Neural crest cell (in vitro differentiated cells): ENCODE results near the gene ZBTB9. TPM values are rescaled to one million over a fixed set of nuclear protein-coding genes. Genes with fewer than 3 reads are reported as not detected.

Experiments
- DNase-seq: peaks from one replicate; pipeline ENCODE4 v3.0.0; 2021; ENCODE audit warnings: low read depth, mixed read lengths, low spot score
- H3K27ac Mint-ChIP-seq: one replicate; pipeline ENCODE4 v1.8.0; 2021; ENCODE audit warnings: mild to moderate bottlenecking, mixed read lengths; ENCODE audit not compliant: unreplicated experiment
- H3K27me3 Mint-ChIP-seq: 2 replicates; pipeline ENCODE4 v1.8.0; 2021; ENCODE audit warnings: low read depth, mild to moderate bottlenecking, mixed read lengths
- H3K36me3 Mint-ChIP-seq: 2 replicates; pipeline ENCODE4 v1.8.0; 2021; ENCODE audit warnings: low read depth, mild to moderate bottlenecking, mixed read lengths
- H3K4me1 Mint-ChIP-seq: 2 replicates; pipeline ENCODE4 v1.8.0; 2021; ENCODE audit warnings: mixed read lengths
- H3K4me3 Mint-ChIP-seq: one replicate; pipeline ENCODE4 v1.8.0; 2021; ENCODE audit warnings: mild to moderate bottlenecking, mixed read lengths
- H3K9me3 Mint-ChIP-seq: 2 replicates; pipeline ENCODE4 v1.8.0; 2021; ENCODE audit warnings: mixed read lengths
- total RNA-seq: library from RNA; stranded (reverse); gene quantifications from 2 replicates; pipeline ENCODE4 v1.2.1, GENCODE V29; 2021
- TF ChIP-seq, protein P1 (sequence below): fragments of 200-600 bp; sonication (generic); conservative IDR thresholded peaks from 2 replicates; pipeline ENCODE4 v1.5.0; 2021; ENCODE audit warnings: antibody characterized with exemption, mild to moderate bottlenecking

The ZBTB9 gene
- total RNA-seq, 1 donor from 2014 or later = 21.1 TPM

- Mint-ChIP-seq H3K27ac (peak within 1 kb of the TSS; percentile 99), H3K36me3 (peaks cover 11% of the 10 kb centered on the region), H3K4me3 (peak within 1 kb of the TSS; percentile 96), H3K27me3 (peaks cover 9% of the 10 kb centered on the region), H3K9me3 (no peaks in the 10 kb centered on the region), H3K4me1 (peaks cover 80% of the 10 kb centered on the region)
- peak; percentile 93 for DNase-seq
- TF ChIP-seq, protein P1, sequence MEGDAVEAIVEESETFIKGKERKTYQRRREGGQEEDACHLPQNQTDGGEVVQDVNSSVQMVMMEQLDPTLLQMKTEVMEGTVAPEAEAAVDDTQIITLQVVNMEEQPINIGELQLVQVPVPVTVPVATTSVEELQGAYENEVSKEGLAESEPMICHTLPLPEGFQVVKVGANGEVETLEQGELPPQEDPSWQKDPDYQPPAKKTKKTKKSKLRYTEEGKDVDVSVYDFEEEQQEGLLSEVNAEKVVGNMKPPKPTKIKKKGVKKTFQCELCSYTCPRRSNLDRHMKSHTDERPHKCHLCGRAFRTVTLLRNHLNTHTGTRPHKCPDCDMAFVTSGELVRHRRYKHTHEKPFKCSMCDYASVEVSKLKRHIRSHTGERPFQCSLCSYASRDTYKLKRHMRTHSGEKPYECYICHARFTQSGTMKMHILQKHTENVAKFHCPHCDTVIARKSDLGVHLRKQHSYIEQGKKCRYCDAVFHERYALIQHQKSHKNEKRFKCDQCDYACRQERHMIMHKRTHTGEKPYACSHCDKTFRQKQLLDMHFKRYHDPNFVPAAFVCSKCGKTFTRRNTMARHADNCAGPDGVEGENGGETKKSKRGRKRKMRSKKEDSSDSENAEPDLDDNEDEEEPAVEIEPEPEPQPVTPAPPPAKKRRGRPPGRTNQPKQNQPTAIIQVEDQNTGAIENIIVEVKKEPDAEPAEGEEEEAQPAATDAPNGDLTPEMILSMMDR = peak; percentile 47
These were observed 36.3 kb upstream of the ZBTB9 start, which contains the start of gene CUTA for GRCh38 chr6:33417903-33418689. Gene CUTA (minus strand): TSS chr6:33418107. CDS start chr6:33418000, 107 bp downstream.

GRCh38 chr6:33418690-33419291, 35.6 kb upstream of the ZBTB9 start:
- H3K36me3 Mint-ChIP-seq = peaks cover 16% of the 10 kb centered on the region
- DNase-seq = no peak

GRCh38 chr6:33419580-33420490, 34.5 kb upstream of the ZBTB9 start, which contains the start of gene SYNGAP1:
Gene SYNGAP1 (plus strand): TSS chr6:33420065. CDS start chr6:33420265, 200 bp downstream.
- no peaks in the 10 kb centered on the region for H3K9me3 Mint-ChIP-seq
- peak within 1 kb of the TSS; percentile 96 for H3K4me3 Mint-ChIP-seq
- DNase-seq = no peak
- peaks cover 19% of the 10 kb centered on the region for H3K36me3 Mint-ChIP-seq
- TF ChIP-seq, protein P1 = no peak
- peak within 1 kb of the TSS; percentile 65 for H3K27ac Mint-ChIP-seq
- H3K4me1 Mint-ChIP-seq = peaks cover 83% of the 10 kb centered on the region
- H3K27me3 Mint-ChIP-seq = peaks cover 5% of the 10 kb centered on the region

More at GRCh38 chr6:33418690-33419291, 35.6 kb upstream of the ZBTB9 start:
- TF ChIP-seq, protein P1 = no peak
- H3K27me3 Mint-ChIP-seq = peaks cover 9% of the 10 kb centered on the region
- H3K4me1 Mint-ChIP-seq = peaks cover 81% of the 10 kb centered on the region
- peak overlapping the region; percentile 96 for H3K4me3 Mint-ChIP-seq
- H3K27ac Mint-ChIP-seq = peak overlapping the region; percentile 90
- H3K9me3 Mint-ChIP-seq = no peaks in the 10 kb centered on the region

GRCh38 chr6:33420491-33421343, 33.7 kb upstream of the ZBTB9 start:
- H3K36me3 Mint-ChIP-seq = peaks cover 16% of the 10 kb centered on the region
- no peak overlapping the region for H3K27ac Mint-ChIP-seq
- H3K4me1 Mint-ChIP-seq = peaks cover 85% of the 10 kb centered on the region
- DNase-seq = no peak
- H3K9me3 Mint-ChIP-seq = no peaks in the 10 kb centered on the region
- H3K27me3 Mint-ChIP-seq = peaks cover 5% of the 10 kb centered on the region
- H3K4me3 Mint-ChIP-seq = peak overlapping the region; percentile 95
- TF ChIP-seq, protein P1 = no peak
